T47D (cell line): ENCODE data around the gene ATXN3L.

Source experiments
- DNase-seq, 2 experiments: peaks; one replicate each; pipeline versions ENCODE4 v3.0.0 to v3.0.0-alpha.2; 2011 to 2012; ENCODE audit warnings: low read depth in 1 of 2, low spot score in 1 of 2
- JUND ChIP-seq: IDR thresholded peaks from 2 replicates; pipeline ENCODE4 v1.6.1; 2012; ENCODE audit warnings: low read depth
- in situ Hi-C: cut with HindIII; loops from 2 replicates; pipeline ENCODE4 v1.10.0; 2016; ENCODE audit warnings: low sequenced_read_pairs, low pct_unique_long_range_greater_than_20kb

ATXN3L gene

GRCh38 chrX:13295841-13296240 lies 24.0 kb downstream of the ATXN3L start:
- DNase-seq = no peak
- TF ChIP-seq JUND = no peak
- in situ Hi-C loops = no loop called here

- in situ Hi-C loops = no loop called here
- no peak for TF ChIP-seq JUND
- peak in 1 of 2 experiments; percentile 44 for DNase-seq
Measured at GRCh38 chrX:13293700-13294099, 26.2 kb downstream of the ATXN3L start.

- no peak for TF ChIP-seq JUND
- no peak for DNase-seq
- in situ Hi-C loops = no loop called here
Measured at GRCh38 chrX:13290891-13291614, 28.8 kb downstream of the ATXN3L start.

- no peak for DNase-seq
- TF ChIP-seq JUND = no peak
- in situ Hi-C loops = no loop called here
Measured at GRCh38 chrX:13288671-13289070, 31.2 kb downstream of the ATXN3L start.

GRCh38 chrX:13287816-13288215 lies 32.0 kb downstream of the ATXN3L start:
- DNase-seq = no peak
- no peak for TF ChIP-seq JUND
- in situ Hi-C loops = no loop called here

- in situ Hi-C loops = no loop called here
- DNase-seq = no peak
- TF ChIP-seq JUND = no peak
Measured at GRCh38 chrX:13285693-13286092, 34.2 kb downstream of the ATXN3L start.

- in situ Hi-C loops = no loop called here
- no peak for DNase-seq
- no peak for TF ChIP-seq JUND
Measured at GRCh38 chrX:13285229-13285628, 34.6 kb downstream of the ATXN3L start.

- in situ Hi-C loops = no loop called here
Measured at GRCh38 chrX:13284570-13284969, 35.3 kb downstream of the ATXN3L start.

GRCh38 chrX:13283950-13284546 lies 35.8 kb downstream of the ATXN3L start:
- in situ Hi-C loops = no loop called here
- no peak for TF ChIP-seq JUND
- DNase-seq = no peak

More at GRCh38 chrX:13284570-13284969, 35.3 kb downstream of the ATXN3L start:
- TF ChIP-seq JUND = no peak
- DNase-seq = no peak

GRCh38 chrX:13283512-13283911 lies 36.3 kb downstream of the ATXN3L start:
- no peak for DNase-seq
- in situ Hi-C loops = no loop called here
- TF ChIP-seq JUND = no peak

- no peak for TF ChIP-seq JUND
Measured at GRCh38 chrX:13281289-13281688, 38.6 kb downstream of the ATXN3L start.

GRCh38 chrX:13279279-13280018 lies 40.4 kb downstream of the ATXN3L start:
- no peak for DNase-seq
- no peak for TF ChIP-seq JUND
- in situ Hi-C loops = no loop called here

More at GRCh38 chrX:13281289-13281688, 38.6 kb downstream of the ATXN3L start:
- in situ Hi-C loops = no loop called here
- DNase-seq = no peak

- no peak for TF ChIP-seq JUND
- in situ Hi-C loops = no loop called here
- DNase-seq = no peak
Measured at GRCh38 chrX:13277539-13277938, 42.3 kb downstream of the ATXN3L start.
